ENCODE measurements around the gene FTSJ1. TPM values are rescaled to one million over a fixed set of nuclear protein-coding genes. Genes with fewer than 3 reads are reported as not detected.
"Not testable (repeated sequence)": the region's sequence is repeated elsewhere in the genome, so short reads cannot be mapped to it uniquely, and the experiment has no call there.

FTSJ1 gene
- 10 to 100 TPM; 48.6 to 62.5 (median 59.5) TPM for total RNA-seq
- polyA plus RNA-seq: 10 to 100 TPM; 56.4 to 74.0 TPM
- 43.3 reads per million, percentile 68 among the genes with 10 or more reads in this experiment for total RNA-seq

GRCh38 chrX:48475774-48476577 is at the start of gene FTSJ1:
TSS of gene FTSJ1 (plus strand) at chrX:48476199. CDS start at chrX:48478048, 1,849 bp downstream.
- peak; percentile 93 for ATAC-seq
- ChIA-PET POLR2A (interaction anchor here (0.6 to 2.0 kb wide), 4 partner anchors 63 to 394 kb away, joined by 3 to 12 read pairs (median 6); partner anchors contain the start of genes RBM3 and TBC1D25), CTCF (interaction anchor here (1.0 kb wide), 1 partner anchor 393 kb away, joined by 3 read pairs; no protein-coding TSS in a partner anchor)
- peak within 1 kb of the TSS; percentile 74 to 93 (median 88) for H3K4me3 Mint-ChIP-seq
- intact Hi-C loops (cut with micrococcal nuclease): loop anchor here (1.0 to 10.0 kb wide), 15 partner anchors 32 to 1641 kb away; partner anchors contain the start of genes EBP (in 2 of the 2), RBM3 (in 2 of the 2), TBC1D25 (in 2 of the 2) and WDR13 (in 2 of the 2)
- peaks cover 0 to 17% (median 5%) of the 10 kb centered on the region in 5 donors for H3K36me3 Mint-ChIP-seq
- Histone ChIP-seq H3K9me3 (ENCODE audit: control insufficient read depth in 2 of 3, low read length in 3 of 3) (no peaks in the 10 kb centered on the region), H3K27me3 (ENCODE audit: control insufficient read depth in 2 of 2, insufficient read depth in 2 of 2, low read length in 2 of 2) (no peaks in the 10 kb centered on the region), H3K36me3 (ENCODE audit: control insufficient read depth in 2 of 3, insufficient read depth in 3 of 3, low read length in 3 of 3) (peaks cover 0 to 14% (median 0%) of the 10 kb centered on the region in 3 experiments), H3K4me1 (ENCODE audit: control insufficient read depth in 2 of 2, insufficient read depth in 2 of 2, low read length in 2 of 2) (peaks cover 8 to 10% of the 10 kb centered on the region in 2 donors), H3K4me3 (ENCODE audit: low read length) (peak within 1 kb of the TSS; percentile 83), H3K27ac (ENCODE audit: low read depth, low read length) (peak within 1 kb of the TSS; percentile 93)
- H3K9me3 Mint-ChIP-seq: peaks cover 0 to 4% (median 0%) of the 10 kb centered on the region in 11 donors
- DNase-seq: peak; percentile 59 to 95 (median 91)
- no peaks in the 10 kb centered on the region for H3K27me3 Mint-ChIP-seq
- peak within 1 kb of the TSS; percentile 84 to 96 (median 93) for H3K27ac Mint-ChIP-seq
- H3K4me1 Mint-ChIP-seq: peaks cover 19 to 35% (median 26%) of the 10 kb centered on the region in 7 donors

GRCh38 chrX:48427027-48427716 is 48.8 kb upstream of the FTSJ1 start:
- H3K27me3 Mint-ChIP-seq; H3K4me1 Mint-ChIP-seq; CTCF ChIA-PET; ATAC-seq; H3K27ac Mint-ChIP-seq; DNase-seq; H3K27me3 ChIP-seq (ENCODE audit: control insufficient read depth in 2 of 2, insufficient read depth in 2 of 2, low read length in 2 of 2); POLR2A ChIA-PET; H3K36me3 ChIP-seq (ENCODE audit: control insufficient read depth in 2 of 3, insufficient read depth in 3 of 3, low read length in 3 of 3); H3K9me3 ChIP-seq (ENCODE audit: control insufficient read depth in 2 of 3, low read length in 3 of 3); intact Hi-C loops (cut with micrococcal nuclease); H3K4me1 ChIP-seq (ENCODE audit: control insufficient read depth in 2 of 2, insufficient read depth in 2 of 2, low read length in 2 of 2); H3K36me3 Mint-ChIP-seq; H3K9me3 Mint-ChIP-seq; H3K27ac ChIP-seq (ENCODE audit: low read depth, low read length); H3K4me3 Mint-ChIP-seq; H3K4me3 ChIP-seq (ENCODE audit: low read length): not testable (repeated sequence)

- H3K4me3 ChIP-seq (ENCODE audit: low read length); H3K4me1 ChIP-seq (ENCODE audit: control insufficient read depth in 2 of 2, insufficient read depth in 2 of 2, low read length in 2 of 2); H3K4me3 Mint-ChIP-seq; POLR2A ChIA-PET; H3K36me3 ChIP-seq (ENCODE audit: control insufficient read depth in 2 of 3, insufficient read depth in 3 of 3, low read length in 3 of 3); H3K27me3 ChIP-seq (ENCODE audit: control insufficient read depth in 2 of 2, insufficient read depth in 2 of 2, low read length in 2 of 2); DNase-seq; CTCF ChIA-PET; H3K27me3 Mint-ChIP-seq; intact Hi-C loops (cut with micrococcal nuclease); H3K9me3 ChIP-seq (ENCODE audit: control insufficient read depth in 2 of 3, low read length in 3 of 3); H3K36me3 Mint-ChIP-seq; H3K27ac ChIP-seq (ENCODE audit: low read depth, low read length); ATAC-seq; H3K27ac Mint-ChIP-seq: not testable (repeated sequence)
- peaks cover 0 to 24% (median 11%) of the 10 kb centered on the region in 7 donors for H3K4me1 Mint-ChIP-seq
- peaks cover 0 to 25% (median 6%) of the 10 kb centered on the region in 11 donors for H3K9me3 Mint-ChIP-seq
These were observed 46.4 kb upstream of the FTSJ1 start for GRCh38 chrX:48429606-48430005.

- intact Hi-C loops (cut with micrococcal nuclease); H3K9me3 ChIP-seq (ENCODE audit: control insufficient read depth in 2 of 3, low read length in 3 of 3); H3K4me3 ChIP-seq (ENCODE audit: low read length); H3K27me3 Mint-ChIP-seq; H3K27me3 ChIP-seq (ENCODE audit: control insufficient read depth in 2 of 2, insufficient read depth in 2 of 2, low read length in 2 of 2); H3K4me3 Mint-ChIP-seq; H3K36me3 ChIP-seq (ENCODE audit: control insufficient read depth in 2 of 3, insufficient read depth in 3 of 3, low read length in 3 of 3); H3K4me1 ChIP-seq (ENCODE audit: control insufficient read depth in 2 of 2, insufficient read depth in 2 of 2, low read length in 2 of 2); ATAC-seq; H3K27ac Mint-ChIP-seq; H3K36me3 Mint-ChIP-seq; POLR2A ChIA-PET; H3K27ac ChIP-seq (ENCODE audit: low read depth, low read length); DNase-seq; CTCF ChIA-PET: not testable (repeated sequence)
- Mint-ChIP-seq H3K9me3 (peaks cover 0 to 30% (median 10%) of the 10 kb centered on the region in 11 donors), H3K4me1 (peaks cover 0 to 24% (median 11%) of the 10 kb centered on the region in 7 donors)
These were observed 45.8 kb upstream of the FTSJ1 start for GRCh38 chrX:48430166-48430565.

GRCh38 chrX:48433713-48434112 is 42.3 kb upstream of the FTSJ1 start:
- peak overlapping the region in 3 of 10 donors; percentile 31 to 52 (median 45) for H3K4me3 Mint-ChIP-seq
- H3K36me3 ChIP-seq (ENCODE audit: control insufficient read depth in 2 of 3, insufficient read depth in 3 of 3, low read length in 3 of 3); H3K9me3 ChIP-seq (ENCODE audit: control insufficient read depth in 2 of 3, low read length in 3 of 3); H3K36me3 Mint-ChIP-seq; H3K4me3 ChIP-seq (ENCODE audit: low read length); CTCF ChIA-PET; H3K27ac ChIP-seq (ENCODE audit: low read depth, low read length); intact Hi-C loops (cut with micrococcal nuclease); H3K27me3 ChIP-seq (ENCODE audit: control insufficient read depth in 2 of 2, insufficient read depth in 2 of 2, low read length in 2 of 2); ATAC-seq; H3K27me3 Mint-ChIP-seq; H3K4me1 ChIP-seq (ENCODE audit: control insufficient read depth in 2 of 2, insufficient read depth in 2 of 2, low read length in 2 of 2): not testable (repeated sequence)
- POLR2A ChIA-PET: interaction anchor here (0.7 to 1.4 kb wide), 3 partner anchors 38 to 759 kb away, joined by 3 read pairs; no protein-coding TSS in a partner anchor
- H3K4me1 Mint-ChIP-seq: peaks cover 0 to 18% (median 6%) of the 10 kb centered on the region in 7 donors
- H3K9me3 Mint-ChIP-seq: peaks cover 0 to 39% (median 13%) of the 10 kb centered on the region in 11 donors
- H3K27ac Mint-ChIP-seq: peak overlapping the region in 1 of 9 donors; percentile 17
- DNase-seq: peak in 5 of 9 donors; percentile 10 to 40 (median 27)

- H3K4me3 ChIP-seq (ENCODE audit: low read length); intact Hi-C loops (cut with micrococcal nuclease); H3K36me3 Mint-ChIP-seq; ATAC-seq; H3K27me3 Mint-ChIP-seq; CTCF ChIA-PET; H3K27me3 ChIP-seq (ENCODE audit: control insufficient read depth in 2 of 2, insufficient read depth in 2 of 2, low read length in 2 of 2); POLR2A ChIA-PET; H3K4me1 ChIP-seq (ENCODE audit: control insufficient read depth in 2 of 2, insufficient read depth in 2 of 2, low read length in 2 of 2); H3K9me3 ChIP-seq (ENCODE audit: control insufficient read depth in 2 of 3, low read length in 3 of 3); DNase-seq; H3K27ac ChIP-seq (ENCODE audit: low read depth, low read length); H3K9me3 Mint-ChIP-seq; H3K4me3 Mint-ChIP-seq; H3K4me1 Mint-ChIP-seq; H3K36me3 ChIP-seq (ENCODE audit: control insufficient read depth in 2 of 3, insufficient read depth in 3 of 3, low read length in 3 of 3); H3K27ac Mint-ChIP-seq: not testable (repeated sequence)
These were observed 28.8 kb upstream of the FTSJ1 start for GRCh38 chrX:48447201-48447600.

Data from naive thymus-derived CD4-positive, alpha-beta T cell (primary cell).